Loucy (cell line): ENCODE data around the gene PRG2.

Experiments used
- H2AFZ ChIP-seq: fragments of 200-600 bp; sonication (generic); 2 replicates; pipeline ENCODE4 v1.6.0; 2016; ENCODE audit warnings: antibody characterized with exemption, mild to moderate bottlenecking, low read length, moderate library complexity
- H3F3A ChIP-seq: fragments of 200-600 bp; 2 replicates; pipeline ENCODE4 v1.6.0; 2016; ENCODE audit warnings: antibody characterized with exemption, low read depth, mild to moderate bottlenecking
- H3K27me3 ChIP-seq: fragments of 200-600 bp; sonication (generic); 2 replicates; pipeline ENCODE4 v1.6.1; 2014; ENCODE audit warnings: low read length, mild to moderate bottlenecking; ENCODE audit not compliant: insufficient read depth, poor library complexity, severe bottlenecking
- H3K36me3 ChIP-seq: fragments of 200-600 bp; sonication (generic); 2 replicates; pipeline ENCODE4 v1.6.1; 2016; ENCODE audit warnings: low read length; ENCODE audit not compliant: insufficient read depth
- H3K4me1 ChIP-seq: fragments of 200-600 bp; sonication (generic); 2 replicates; pipeline ENCODE4 v1.5.1; 2014; ENCODE audit warnings: low read length, mild to moderate bottlenecking; ENCODE audit not compliant: insufficient read depth, poor library complexity, severe bottlenecking
- H3K4me2 ChIP-seq: fragments of 200-600 bp; sonication (generic); 2 replicates; pipeline ENCODE4 v1.6.0; 2014; ENCODE audit warnings: antibody characterized with exemption, low read length, low read depth, mild to moderate bottlenecking; ENCODE audit not compliant: poor library complexity, severe bottlenecking
- H3K4me3 ChIP-seq: fragments of 200-600 bp; sonication (generic); 2 replicates; pipeline ENCODE4 v1.5.1; 2014; ENCODE audit warnings: low read length, mild to moderate bottlenecking, mixed read lengths; ENCODE audit not compliant: poor library complexity, severe bottlenecking
- H3K79me2 ChIP-seq: fragments of 200-600 bp; sonication (generic); 2 replicates; pipeline ENCODE4 v1.6.1; 2014; ENCODE audit warnings: low read length; ENCODE audit not compliant: insufficient read depth
- H3K9ac ChIP-seq: fragments of 200-600 bp; sonication (generic); 2 replicates; pipeline ENCODE4 v1.6.0; 2014; ENCODE audit warnings: mild to moderate bottlenecking, low read depth, low read length, moderate library complexity; ENCODE audit not compliant: poor library complexity, severe bottlenecking
- H3K9me2 ChIP-seq: fragments of 200-600 bp; sonication (generic); replicated peaks from 2 replicates; pipeline ENCODE4 v1.6.1; 2016; ENCODE audit warnings: low read depth, low read length, mixed read lengths
- H3K9me3 ChIP-seq: fragments of 200-600 bp; sonication (generic); 2 replicates; pipeline ENCODE4 v1.6.1; 2014; ENCODE audit warnings: mild to moderate bottlenecking, antibody characterized with exemption, low read length, low read depth; ENCODE audit not compliant: insufficient read depth
- H4K20me1 ChIP-seq: fragments of 200-600 bp; sonication (generic); 2 replicates; pipeline ENCODE4 v1.6.0; 2014; ENCODE audit warnings: antibody characterized with exemption, low read length, mild to moderate bottlenecking; ENCODE audit not compliant: insufficient read depth, poor library complexity, severe bottlenecking
- EZH2phosphoT487 ChIP-seq: fragments of 200-600 bp; IDR thresholded peaks from 2 replicates; pipeline ENCODE4 v1.6.1; 2018; ENCODE audit warnings: antibody characterized with exemption, mild to moderate bottlenecking, moderate library complexity, borderline replicate concordance
- TF ChIP-seq, protein P1 (sequence below): fragments of 200-600 bp; sonication (generic); conservative IDR thresholded peaks from 2 replicates; pipeline ENCODE4 v1.5.1; 2014; ENCODE audit warnings: mild to moderate bottlenecking, antibody characterized with exemption, low read length

Gene PRG2

GRCh38 chr11:57436031-57436430 lies 45.6 kb upstream of the PRG2 start:
- H2AFZ ChIP-seq: no peak overlapping the region
- H3K4me2 ChIP-seq: no peak overlapping the region
- H3K36me3 ChIP-seq: no peaks in the 10 kb centered on the region
- TF ChIP-seq, protein P1, sequence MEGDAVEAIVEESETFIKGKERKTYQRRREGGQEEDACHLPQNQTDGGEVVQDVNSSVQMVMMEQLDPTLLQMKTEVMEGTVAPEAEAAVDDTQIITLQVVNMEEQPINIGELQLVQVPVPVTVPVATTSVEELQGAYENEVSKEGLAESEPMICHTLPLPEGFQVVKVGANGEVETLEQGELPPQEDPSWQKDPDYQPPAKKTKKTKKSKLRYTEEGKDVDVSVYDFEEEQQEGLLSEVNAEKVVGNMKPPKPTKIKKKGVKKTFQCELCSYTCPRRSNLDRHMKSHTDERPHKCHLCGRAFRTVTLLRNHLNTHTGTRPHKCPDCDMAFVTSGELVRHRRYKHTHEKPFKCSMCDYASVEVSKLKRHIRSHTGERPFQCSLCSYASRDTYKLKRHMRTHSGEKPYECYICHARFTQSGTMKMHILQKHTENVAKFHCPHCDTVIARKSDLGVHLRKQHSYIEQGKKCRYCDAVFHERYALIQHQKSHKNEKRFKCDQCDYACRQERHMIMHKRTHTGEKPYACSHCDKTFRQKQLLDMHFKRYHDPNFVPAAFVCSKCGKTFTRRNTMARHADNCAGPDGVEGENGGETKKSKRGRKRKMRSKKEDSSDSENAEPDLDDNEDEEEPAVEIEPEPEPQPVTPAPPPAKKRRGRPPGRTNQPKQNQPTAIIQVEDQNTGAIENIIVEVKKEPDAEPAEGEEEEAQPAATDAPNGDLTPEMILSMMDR: no peak
- no peak for TF ChIP-seq EZH2phosphoT487
- no peaks in the 10 kb centered on the region for H3K27me3 ChIP-seq
- H3K9ac ChIP-seq: no peak overlapping the region
- no peaks in the 10 kb centered on the region for H4K20me1 ChIP-seq
- H3K4me1 ChIP-seq: peaks cover 33% of the 10 kb centered on the region
- no peaks in the 10 kb centered on the region for H3K79me2 ChIP-seq
- H3K4me3 ChIP-seq: no peak overlapping the region
- peaks cover 5% of the 10 kb centered on the region; the same call in 1 of the 2 replicates for H3F3A ChIP-seq
- H3K9me3 ChIP-seq: no peaks in the 10 kb centered on the region
- H3K9me2 ChIP-seq: no peaks in the 10 kb centered on the region

DNA sequence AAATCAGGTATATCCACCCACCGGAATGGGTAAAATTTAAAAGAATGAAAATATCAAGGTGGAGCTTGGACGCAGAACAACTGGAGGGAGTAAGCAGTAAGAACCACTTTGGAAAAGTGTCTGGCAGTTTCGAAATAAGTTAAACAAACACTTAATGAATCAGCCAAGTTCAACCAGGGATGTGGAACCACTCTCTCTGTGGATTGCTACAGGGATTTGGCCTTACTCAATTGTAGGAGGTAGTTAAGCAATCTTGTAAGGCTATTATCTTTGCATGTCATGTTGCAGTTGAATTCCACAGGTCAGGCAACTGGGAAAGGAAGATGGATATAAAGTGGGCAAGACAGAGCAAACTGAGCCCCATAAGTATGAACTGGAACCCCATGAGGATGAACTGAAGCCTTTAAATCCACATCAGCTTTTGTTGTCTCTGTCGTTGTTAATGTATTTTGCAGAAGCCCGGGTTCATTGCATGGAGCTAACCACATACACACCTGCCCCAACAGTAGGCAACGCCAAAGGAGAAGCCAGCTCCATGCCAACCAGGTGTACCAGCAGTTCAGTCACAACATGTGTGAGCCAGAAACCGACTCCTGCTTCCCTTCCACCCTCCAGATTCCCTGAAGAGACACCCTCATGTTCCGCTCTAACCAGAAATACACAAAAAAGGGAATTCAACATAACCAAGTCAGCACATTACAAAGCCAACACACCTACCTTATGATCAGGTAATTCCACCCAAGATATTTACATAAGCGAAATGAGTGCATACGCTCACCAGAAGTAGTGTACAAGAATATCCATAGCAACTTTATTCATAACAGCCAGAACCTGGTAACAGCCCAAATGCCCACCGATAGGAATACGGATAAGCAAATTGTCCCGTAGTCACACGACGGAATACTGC lies 44.4 kb upstream of the PRG2 start:
- Histone ChIP-seq H3K9ac (no peak overlapping the region), H3K79me2 (no peaks in the 10 kb centered on the region), H3K27me3 (no peaks in the 10 kb centered on the region), H3K4me3 (no peak overlapping the region), H3F3A (peaks cover 5% of the 10 kb centered on the region; the same call in 1 of the 2 replicates), H3K4me2 (no peak overlapping the region), H2AFZ (no peak overlapping the region), H3K9me2 (no peaks in the 10 kb centered on the region), H4K20me1 (no peaks in the 10 kb centered on the region), H3K4me1 (peaks cover 40% of the 10 kb centered on the region), H3K9me3 (no peaks in the 10 kb centered on the region), H3K36me3 (no peaks in the 10 kb centered on the region)
- no peak for TF ChIP-seq EZH2phosphoT487
- TF ChIP-seq, protein P1: no peak

- Histone ChIP-seq H3K9me2 (no peaks in the 10 kb centered on the region), H2AFZ (no peak overlapping the region), H4K20me1 (no peaks in the 10 kb centered on the region), H3K27me3 (no peaks in the 10 kb centered on the region), H3K9me3 (no peaks in the 10 kb centered on the region), H3F3A (peaks cover 5% of the 10 kb centered on the region; the same call in 1 of the 2 replicates), H3K36me3 (no peaks in the 10 kb centered on the region), H3K4me2 (peak overlapping the region; percentile 77), H3K79me2 (no peaks in the 10 kb centered on the region), H3K4me3 (peak overlapping the region; percentile 66), H3K4me1 (peaks cover 43% of the 10 kb centered on the region), H3K9ac (peak overlapping the region; percentile 65)
- no peak for TF ChIP-seq EZH2phosphoT487
- TF ChIP-seq, protein P1: no peak
Observed at GRCh38 chr11:57432714-57433163, 42.3 kb upstream of the PRG2 start.
